Right lobe of liver (tissue), 4 donors: ENCODE results near the gene ZNF385A.

Experiments
- POLR2A ChIP-seq: fragments of 450-650 bp; IDR thresholded peaks from one replicate; pipeline ENCODE4 v1.6.1; 2017; ENCODE audit warnings: antibody characterized with exemption, mild to moderate bottlenecking
- TF ChIP-seq, protein P1 (sequence below), 4 donors: fragments of 200-600 bp in 3 of 4; fragments of 450-650 bp in 1 of 4; IDR thresholded peaks; one replicate each; pipeline versions ENCODE4 v1.5.1 to v1.8.0; 2016 to 2022; ENCODE audit warnings: antibody characterized with exemption in 4 of 4, mild to moderate bottlenecking in 2 of 4
- donor health status: DM: no; HTN: no; CAD: no.
- donor health status: DM: no; HTN: no; CAD: no.
- donor health status: DM: no; HTN: yes; CAD: no.

DNA sequence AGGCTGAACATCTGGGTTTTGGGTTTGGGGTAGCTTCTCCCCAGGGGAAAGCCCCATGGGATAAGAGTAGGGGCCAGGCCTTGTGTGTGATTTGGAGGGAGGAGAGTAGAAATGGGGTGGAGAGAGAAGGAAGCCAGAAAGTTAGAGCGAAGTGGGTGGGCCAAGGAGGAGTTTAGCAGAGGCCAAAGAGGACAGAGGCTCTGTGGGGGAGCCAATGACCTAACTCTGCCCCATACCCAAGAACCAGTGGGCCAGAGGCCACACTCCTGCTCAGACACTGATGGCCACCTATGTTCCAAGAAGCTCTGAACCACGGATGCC, 9.3 kb downstream of the ZNF385A start:
- TF ChIP-seq, protein P1, sequence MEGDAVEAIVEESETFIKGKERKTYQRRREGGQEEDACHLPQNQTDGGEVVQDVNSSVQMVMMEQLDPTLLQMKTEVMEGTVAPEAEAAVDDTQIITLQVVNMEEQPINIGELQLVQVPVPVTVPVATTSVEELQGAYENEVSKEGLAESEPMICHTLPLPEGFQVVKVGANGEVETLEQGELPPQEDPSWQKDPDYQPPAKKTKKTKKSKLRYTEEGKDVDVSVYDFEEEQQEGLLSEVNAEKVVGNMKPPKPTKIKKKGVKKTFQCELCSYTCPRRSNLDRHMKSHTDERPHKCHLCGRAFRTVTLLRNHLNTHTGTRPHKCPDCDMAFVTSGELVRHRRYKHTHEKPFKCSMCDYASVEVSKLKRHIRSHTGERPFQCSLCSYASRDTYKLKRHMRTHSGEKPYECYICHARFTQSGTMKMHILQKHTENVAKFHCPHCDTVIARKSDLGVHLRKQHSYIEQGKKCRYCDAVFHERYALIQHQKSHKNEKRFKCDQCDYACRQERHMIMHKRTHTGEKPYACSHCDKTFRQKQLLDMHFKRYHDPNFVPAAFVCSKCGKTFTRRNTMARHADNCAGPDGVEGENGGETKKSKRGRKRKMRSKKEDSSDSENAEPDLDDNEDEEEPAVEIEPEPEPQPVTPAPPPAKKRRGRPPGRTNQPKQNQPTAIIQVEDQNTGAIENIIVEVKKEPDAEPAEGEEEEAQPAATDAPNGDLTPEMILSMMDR (IDR thresholded peaks at IDR 0.05) = no peak
- no peak for TF ChIP-seq POLR2A
